ENCODE measurements around the gene GYS1. TPM values are rescaled to one million over a fixed set of nuclear protein-coding genes. Genes with fewer than 3 reads are reported as not detected.

The GYS1 gene
- total and polyA plus RNA-seq, 2 of the 8 experiments (the other 6 are each of a cell fraction or from before 2014, with no cell fraction given), result 30.0 to 38.7 TPM

- POLR2A ChIA-PET (ENCODE audit: partially characterized antibody), result interaction anchor here (0.9 to 1.7 kb wide), 5 partner anchors 17 to 87 kb away, joined by 3 to 6 read pairs (median 3); partner anchors contain the start of gene PPP1R15A
- H3K4me3 ChIP-seq (ENCODE audit: extremely low read depth in 1 of 4, insufficient read depth in 2 of 4, low read depth in 3 of 4, low read length in 4 of 4), result no peak overlapping the region
- H4K91ac ChIP-seq (replicated peaks; ENCODE audit: insufficient read length, low read length), result peak overlapping the region; percentile 40
- no peak for FAIRE-seq
- no peaks in the 10 kb centered on the region for H3K9me3 ChIP-seq (ENCODE audit: insufficient read depth in 2 of 2, low read depth in 1 of 2, low read length in 1 of 2)
- 0 out of 7 replicates have a peak, but pooled peaks cover 0 to 2% (median 0%) of the 10 kb centered on the region in 4 experiments for H3K4me1 ChIP-seq (replicated peaks in 1 of 4; ENCODE audit: control insufficient read depth in 3 of 4, insufficient read depth in 4 of 4, low read length in 3 of 4)
- no peaks in the 10 kb centered on the region; a peak in 1 of 7 replicates for H3K27me3 ChIP-seq (replicated peaks in 1 of 4; ENCODE audit: control insufficient read depth in 3 of 4, extremely low read depth in 1 of 4, insufficient read depth in 3 of 4, low read length in 3 of 4)
- H2BK120ac ChIP-seq (replicated peaks; ENCODE audit: low read depth, low read length), result no peak overlapping the region
- no peaks in the 10 kb centered on the region for H3K79me2 ChIP-seq (ENCODE audit: control insufficient read depth in 1 of 2, insufficient read depth in 2 of 2, low read length in 2 of 2)
- H3K18ac ChIP-seq (ENCODE audit: extremely low read depth, low read length), result no peak overlapping the region
- no peak overlapping the region for H3K23ac ChIP-seq (ENCODE audit: insufficient read length)
- peak overlapping the region; percentile 60; the same call in 1 of the 2 replicates for H2BK12ac ChIP-seq (ENCODE audit: low read depth, low read length)
- no peak overlapping the region for H4K8ac ChIP-seq (ENCODE audit: extremely low read depth, insufficient read depth, low read length)
- no peak overlapping the region for H2BK15ac ChIP-seq (ENCODE audit: low read length)
- CTCF ChIA-PET (ENCODE audit: partially characterized antibody), result interaction anchor here (1.1 kb wide), 3 partner anchors 20 to 133 kb away, joined by 3 to 4 read pairs (median 4); no protein-coding TSS in a partner anchor
- no peak overlapping the region for H3K9ac ChIP-seq (replicated peaks in 1 of 4; ENCODE audit: extremely low read depth in 1 of 4, low read depth in 3 of 4, low read length in 3 of 4)
- 78% methylated on average over 9 of the region's 9 CpGs; no CpG with 5 or more reads in 1 of the 2 experiments for WGBS, 2 experiments (ENCODE audit: extremely low coverage in 1 of 2, insufficient coverage in 1 of 2, insufficient read length in 1 of 2, insufficient replicate concordance in 2 of 2, low coverage in 1 of 2, low lambda C conversion rate in 2 of 2, missing lambda C conversion rate in 1 of 2)
- H3K23me2 ChIP-seq (ENCODE audit: low read depth, low read length), result no peaks in the 10 kb centered on the region
- no peaks in the 10 kb centered on the region for H3K79me1 ChIP-seq (ENCODE audit: low read depth, low read length)
- no peak overlapping the region for H2AFZ ChIP-seq (ENCODE audit: low read length)
- no peak overlapping the region; the same call in 1 of the 2 replicates for H2AK5ac ChIP-seq (ENCODE audit: low read depth, low read length)
- H2BK20ac ChIP-seq (ENCODE audit: low read length), result no peak overlapping the region
- no peak overlapping the region; the same call in 1 of the 2 replicates for H2BK5ac ChIP-seq (ENCODE audit: low read depth, low read length)
- no peak overlapping the region for H3K4me2 ChIP-seq (ENCODE audit: insufficient read depth in 1 of 2, low read depth in 2 of 2, low read length in 2 of 2)
- H3K56ac ChIP-seq (replicated peaks; ENCODE audit: insufficient read length, low read depth, low read length), result no peak overlapping the region
- no peak for DNase-seq (ENCODE audit: low read depth in 1 of 2, low spot score in 2 of 2)
- H4K5ac ChIP-seq (ENCODE audit: insufficient read length, low read depth, low read length), result no peak overlapping the region
- H3K4ac ChIP-seq (replicated peaks; ENCODE audit: insufficient read length, low read depth, low read length), result no peak overlapping the region
- peaks cover 0 to 2% of the 10 kb centered on the region in 2 experiments for H4K20me1 ChIP-seq (replicated peaks in 1 of 2; ENCODE audit: control insufficient read depth in 1 of 2, insufficient read depth in 2 of 2, low read length in 2 of 2)
- no peaks in the 10 kb centered on the region for H3K36me3 ChIP-seq (ENCODE audit: control insufficient read depth in 2 of 4, insufficient read depth in 4 of 4, low read length in 3 of 4)
- H3K27ac ChIP-seq (ENCODE audit: low read depth, low read length), result no peak overlapping the region
- H3K14ac ChIP-seq (ENCODE audit: insufficient read length), result no peak overlapping the region
- TF ChIP-seq CBX5 (IDR thresholded peaks at IDR 0.05; ENCODE audit: low read depth, low read length) (no peak), SP1 (IDR thresholded peaks at IDR 0.05; ENCODE audit: low read depth, low read length) (no peak), SAP30 (IDR thresholded peaks at IDR 0.05; ENCODE audit: insufficient read depth, insufficient replicate concordance, low read length) (no peak), CBX8 (IDR thresholded peaks at IDR 0.05; ENCODE audit: borderline replicate concordance, low read depth, low read length) (no peak), CHD2 (IDR thresholded peaks at IDR 0.05; ENCODE audit: low read length) (no peak), NANOG (IDR thresholded peaks at IDR 0.05; ENCODE audit: insufficient read depth, low read depth, low read length, poor library complexity, severe bottlenecking) (no peak), CREB1 (IDR thresholded peaks at IDR 0.05) (no peak), GTF2F1 (IDR thresholded peaks at IDR 0.05; ENCODE audit: borderline replicate concordance, low read depth, low read length) (no peak)
- TF ChIP-seq, protein P1, sequence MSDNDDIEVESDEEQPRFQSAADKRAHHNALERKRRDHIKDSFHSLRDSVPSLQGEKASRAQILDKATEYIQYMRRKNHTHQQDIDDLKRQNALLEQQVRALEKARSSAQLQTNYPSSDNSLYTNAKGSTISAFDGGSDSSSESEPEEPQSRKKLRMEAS (IDR thresholded peaks at IDR 0.05), result no peak
- TF ChIP-seq, protein P2, sequence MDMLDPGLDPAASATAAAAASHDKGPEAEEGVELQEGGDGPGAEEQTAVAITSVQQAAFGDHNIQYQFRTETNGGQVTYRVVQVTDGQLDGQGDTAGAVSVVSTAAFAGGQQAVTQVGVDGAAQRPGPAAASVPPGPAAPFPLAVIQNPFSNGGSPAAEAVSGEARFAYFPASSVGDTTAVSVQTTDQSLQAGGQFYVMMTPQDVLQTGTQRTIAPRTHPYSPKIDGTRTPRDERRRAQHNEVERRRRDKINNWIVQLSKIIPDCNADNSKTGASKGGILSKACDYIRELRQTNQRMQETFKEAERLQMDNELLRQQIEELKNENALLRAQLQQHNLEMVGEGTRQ (IDR thresholded peaks at IDR 0.05; ENCODE audit: low read length), result no peak
These were observed 46.4 kb downstream of the GYS1 start for GRCh38 chr19:48946463-48947257.

Measured in H1 (cell line).